Measurements from ENCODE around the gene GLIS1.

DNA sequence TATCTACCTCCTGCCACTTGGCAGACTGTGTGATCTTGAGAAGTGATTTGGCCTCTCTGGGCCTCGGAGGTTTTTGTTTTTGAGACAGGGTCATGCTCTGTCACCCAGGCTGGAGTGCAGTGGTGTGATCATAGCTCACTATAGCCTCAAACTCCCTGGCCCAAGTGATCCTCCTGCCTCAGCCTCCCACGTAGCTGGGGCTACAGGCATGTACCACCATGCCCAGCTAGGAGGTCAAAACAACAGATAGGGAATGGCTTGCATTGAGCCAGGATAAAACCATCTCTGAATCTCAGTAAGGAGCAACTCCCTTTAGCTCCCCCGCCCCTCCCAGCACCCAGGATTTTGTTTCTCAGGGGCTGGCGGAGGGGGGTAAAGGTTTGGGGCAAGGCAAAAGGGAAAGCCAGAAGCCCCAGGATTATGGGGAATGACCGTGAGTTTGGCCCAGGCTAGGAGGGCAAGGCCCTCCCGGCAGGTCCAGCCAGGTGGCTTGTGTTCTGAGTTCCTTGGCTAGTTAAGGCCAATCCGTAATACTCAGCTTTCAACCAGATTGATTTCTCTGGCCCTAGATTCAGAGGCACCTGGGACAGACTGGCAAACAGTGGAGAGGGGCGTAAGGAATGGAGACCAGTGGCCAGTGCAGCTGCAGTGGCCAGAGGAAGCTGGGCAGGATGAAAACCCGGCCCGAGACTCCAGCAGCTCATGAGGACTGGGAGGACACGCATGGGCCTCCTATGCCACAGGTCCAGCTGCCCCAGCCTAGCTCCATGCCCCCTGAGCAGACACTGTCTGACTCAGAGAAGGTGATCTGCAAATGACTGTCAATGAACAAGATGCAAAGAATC lies 149.7 kb downstream of the GLIS1 start:
- no peak for TF ChIP-seq POLR2AphosphoS5 (IDR thresholded peaks at IDR 0.05; ENCODE audit: low read depth)
- TF ChIP-seq, protein P1, sequence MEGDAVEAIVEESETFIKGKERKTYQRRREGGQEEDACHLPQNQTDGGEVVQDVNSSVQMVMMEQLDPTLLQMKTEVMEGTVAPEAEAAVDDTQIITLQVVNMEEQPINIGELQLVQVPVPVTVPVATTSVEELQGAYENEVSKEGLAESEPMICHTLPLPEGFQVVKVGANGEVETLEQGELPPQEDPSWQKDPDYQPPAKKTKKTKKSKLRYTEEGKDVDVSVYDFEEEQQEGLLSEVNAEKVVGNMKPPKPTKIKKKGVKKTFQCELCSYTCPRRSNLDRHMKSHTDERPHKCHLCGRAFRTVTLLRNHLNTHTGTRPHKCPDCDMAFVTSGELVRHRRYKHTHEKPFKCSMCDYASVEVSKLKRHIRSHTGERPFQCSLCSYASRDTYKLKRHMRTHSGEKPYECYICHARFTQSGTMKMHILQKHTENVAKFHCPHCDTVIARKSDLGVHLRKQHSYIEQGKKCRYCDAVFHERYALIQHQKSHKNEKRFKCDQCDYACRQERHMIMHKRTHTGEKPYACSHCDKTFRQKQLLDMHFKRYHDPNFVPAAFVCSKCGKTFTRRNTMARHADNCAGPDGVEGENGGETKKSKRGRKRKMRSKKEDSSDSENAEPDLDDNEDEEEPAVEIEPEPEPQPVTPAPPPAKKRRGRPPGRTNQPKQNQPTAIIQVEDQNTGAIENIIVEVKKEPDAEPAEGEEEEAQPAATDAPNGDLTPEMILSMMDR (conservative IDR thresholded peaks at IDR 0.05; ENCODE audit: low read depth in 2 of 2), result no peak
- no peak for TF ChIP-seq CREB1 (CRISPR knock-in tag; IDR thresholded peaks at IDR 0.05; ENCODE audit: low read depth)
- TF ChIP-seq JUNB (IDR thresholded peaks at IDR 0.05; ENCODE audit: unreplicated experiment), result no peak
- TF ChIP-seq, protein P2, sequence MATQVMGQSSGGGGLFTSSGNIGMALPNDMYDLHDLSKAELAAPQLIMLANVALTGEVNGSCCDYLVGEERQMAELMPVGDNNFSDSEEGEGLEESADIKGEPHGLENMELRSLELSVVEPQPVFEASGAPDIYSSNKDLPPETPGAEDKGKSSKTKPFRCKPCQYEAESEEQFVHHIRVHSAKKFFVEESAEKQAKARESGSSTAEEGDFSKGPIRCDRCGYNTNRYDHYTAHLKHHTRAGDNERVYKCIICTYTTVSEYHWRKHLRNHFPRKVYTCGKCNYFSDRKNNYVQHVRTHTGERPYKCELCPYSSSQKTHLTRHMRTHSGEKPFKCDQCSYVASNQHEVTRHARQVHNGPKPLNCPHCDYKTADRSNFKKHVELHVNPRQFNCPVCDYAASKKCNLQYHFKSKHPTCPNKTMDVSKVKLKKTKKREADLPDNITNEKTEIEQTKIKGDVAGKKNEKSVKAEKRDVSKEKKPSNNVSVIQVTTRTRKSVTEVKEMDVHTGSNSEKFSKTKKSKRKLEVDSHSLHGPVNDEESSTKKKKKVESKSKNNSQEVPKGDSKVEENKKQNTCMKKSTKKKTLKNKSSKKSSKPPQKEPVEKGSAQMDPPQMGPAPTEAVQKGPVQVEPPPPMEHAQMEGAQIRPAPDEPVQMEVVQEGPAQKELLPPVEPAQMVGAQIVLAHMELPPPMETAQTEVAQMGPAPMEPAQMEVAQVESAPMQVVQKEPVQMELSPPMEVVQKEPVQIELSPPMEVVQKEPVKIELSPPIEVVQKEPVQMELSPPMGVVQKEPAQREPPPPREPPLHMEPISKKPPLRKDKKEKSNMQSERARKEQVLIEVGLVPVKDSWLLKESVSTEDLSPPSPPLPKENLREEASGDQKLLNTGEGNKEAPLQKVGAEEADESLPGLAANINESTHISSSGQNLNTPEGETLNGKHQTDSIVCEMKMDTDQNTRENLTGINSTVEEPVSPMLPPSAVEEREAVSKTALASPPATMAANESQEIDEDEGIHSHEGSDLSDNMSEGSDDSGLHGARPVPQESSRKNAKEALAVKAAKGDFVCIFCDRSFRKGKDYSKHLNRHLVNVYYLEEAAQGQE (IDR thresholded peaks at IDR 0.05; ENCODE audit: unreplicated experiment), result no peak
- no peak for TF ChIP-seq EZH2phosphoT487 (IDR thresholded peaks at IDR 0.05; ENCODE audit: unreplicated experiment)
- no peak for TF ChIP-seq ZNF331 (CRISPR knock-in tag; IDR thresholded peaks at IDR 0.05; ENCODE audit: low read depth)
- TF ChIP-seq EZH2 (IDR thresholded peaks at IDR 0.05; ENCODE audit: low read depth, unreplicated experiment), result no peak
- no peak for TF ChIP-seq STAT1 (IDR thresholded peaks at IDR 0.05; ENCODE audit: unreplicated experiment)
- TF ChIP-seq NANOG (IDR thresholded peaks at IDR 0.05; ENCODE audit: borderline replicate concordance), result no peak
- TF ChIP-seq, protein P3, sequence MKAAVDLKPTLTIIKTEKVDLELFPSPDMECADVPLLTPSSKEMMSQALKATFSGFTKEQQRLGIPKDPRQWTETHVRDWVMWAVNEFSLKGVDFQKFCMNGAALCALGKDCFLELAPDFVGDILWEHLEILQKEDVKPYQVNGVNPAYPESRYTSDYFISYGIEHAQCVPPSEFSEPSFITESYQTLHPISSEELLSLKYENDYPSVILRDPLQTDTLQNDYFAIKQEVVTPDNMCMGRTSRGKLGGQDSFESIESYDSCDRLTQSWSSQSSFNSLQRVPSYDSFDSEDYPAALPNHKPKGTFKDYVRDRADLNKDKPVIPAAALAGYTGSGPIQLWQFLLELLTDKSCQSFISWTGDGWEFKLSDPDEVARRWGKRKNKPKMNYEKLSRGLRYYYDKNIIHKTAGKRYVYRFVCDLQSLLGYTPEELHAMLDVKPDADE (IDR thresholded peaks at IDR 0.05), result no peak

Measured in GM23338 (cell line).